Measurements from ENCODE around the gene PHOX2B. TPM values are rescaled to one million over a fixed set of nuclear protein-coding genes. Genes with fewer than 3 reads are reported as not detected.

Gene PHOX2B
- total RNA-seq, 2 experiments from 2014 or later: not detected

- H3K36me3 Mint-ChIP-seq (ENCODE audit: low read depth): no peaks in the 10 kb centered on the region
- DNase-seq: no peak
- intact Hi-C loops (cut with micrococcal nuclease): no loop called here
- no peak overlapping the region for H3K4me3 Mint-ChIP-seq
- no peak overlapping the region for H3K27ac Mint-ChIP-seq
- no peak for ATAC-seq
- H3K27me3 Mint-ChIP-seq: no peaks in the 10 kb centered on the region
- ChIA-PET CTCF (no interaction called here), POLR2A (no interaction called here)
- TF ChIP-seq CTCF (IDR thresholded peaks at IDR 0.05): no peak
- no peaks in the 10 kb centered on the region for H3K9me3 Mint-ChIP-seq
- no peaks in the 10 kb centered on the region for H3K4me1 Mint-ChIP-seq (ENCODE audit: low read depth)
Observed at GRCh38 chr4:41776466-41776865, 27.9 kb upstream of the PHOX2B start.

- no peaks in the 10 kb centered on the region for H3K4me1 Mint-ChIP-seq (ENCODE audit: low read depth)
- ATAC-seq (no peak), DNase-seq (no peak)
- H3K36me3 Mint-ChIP-seq (ENCODE audit: low read depth): no peaks in the 10 kb centered on the region
- ChIA-PET CTCF (no interaction called here), POLR2A (no interaction called here)
- H3K9me3 Mint-ChIP-seq: no peaks in the 10 kb centered on the region
- no peak overlapping the region for H3K27ac Mint-ChIP-seq
- TF ChIP-seq CTCF (IDR thresholded peaks at IDR 0.05): no peak
- no peak overlapping the region for H3K4me3 Mint-ChIP-seq
- intact Hi-C loops (cut with micrococcal nuclease): no loop called here
- peaks cover 7% of the 10 kb centered on the region for H3K27me3 Mint-ChIP-seq
Observed at GRCh38 chr4:41763729-41764128, 15.2 kb upstream of the PHOX2B start.

- ChIA-PET CTCF (no interaction called here), POLR2A (interaction anchor here (0.6 kb wide), 1 partner anchor 196 kb away, joined by 3 read pairs; no protein-coding TSS in a partner anchor)
- H3K27ac Mint-ChIP-seq: no peak overlapping the region
- H3K4me3 Mint-ChIP-seq: no peak overlapping the region
- no peaks in the 10 kb centered on the region for H3K4me1 Mint-ChIP-seq (ENCODE audit: low read depth)
- intact Hi-C loops (cut with micrococcal nuclease): no loop called here
- H3K27me3 Mint-ChIP-seq: peaks cover 17% of the 10 kb centered on the region
- H3K36me3 Mint-ChIP-seq (ENCODE audit: low read depth): no peaks in the 10 kb centered on the region
- no peak for DNase-seq
- no peak for TF ChIP-seq CTCF (IDR thresholded peaks at IDR 0.05)
- ATAC-seq: no peak
- no peaks in the 10 kb centered on the region for H3K9me3 Mint-ChIP-seq
Observed at GRCh38 chr4:41758884-41759283, 10.4 kb upstream of the PHOX2B start.

GRCh38 chr4:41757521-41758156 is 9.1 kb upstream of the PHOX2B start:
- Mint-ChIP-seq H3K36me3 (ENCODE audit: low read depth) (no peaks in the 10 kb centered on the region), H3K27me3 (peaks cover 26% of the 10 kb centered on the region), H3K4me1 (ENCODE audit: low read depth) (no peaks in the 10 kb centered on the region), H3K9me3 (no peaks in the 10 kb centered on the region), H3K4me3 (no peak overlapping the region), H3K27ac (no peak overlapping the region)
- ATAC-seq (no peak), DNase-seq (no peak)
- intact Hi-C loops (cut with micrococcal nuclease): no loop called here
- ChIA-PET POLR2A (interaction anchor here (0.9 kb wide), 1 partner anchor 31 kb away, joined by 3 read pairs; no protein-coding TSS in a partner anchor), CTCF (no interaction called here)
- TF ChIP-seq CTCF (IDR thresholded peaks at IDR 0.05): no peak

GRCh38 chr4:41753942-41754341 is 5.4 kb upstream of the PHOX2B start:
- intact Hi-C loops (cut with micrococcal nuclease): no loop called here

More at GRCh38 chr4:41753942-41754341, 5.4 kb upstream of the PHOX2B start:
- Mint-ChIP-seq H3K36me3 (ENCODE audit: low read depth) (no peaks in the 10 kb centered on the region), H3K4me3 (no peak overlapping the region), H3K27ac (no peak overlapping the region), H3K9me3 (no peaks in the 10 kb centered on the region), H3K4me1 (ENCODE audit: low read depth) (no peaks in the 10 kb centered on the region), H3K27me3 (peaks cover 53% of the 10 kb centered on the region)
- TF ChIP-seq CTCF (IDR thresholded peaks at IDR 0.05): no peak
- no peak for ATAC-seq
- POLR2A ChIA-PET: interaction anchor here (0.7 kb wide), 1 partner anchor 88 kb away, joined by 3 read pairs; no protein-coding TSS in a partner anchor
- CTCF ChIA-PET: interaction anchor here (0.7 kb wide), 1 partner anchor 321 kb away, joined by 4 read pairs; no protein-coding TSS in a partner anchor
- DNase-seq: no peak

Measured in activated CD8-positive, alpha-beta T cell treated with anti-CD3 and anti-CD28 coated beads for 36 hours (primary cell).